Peyer's patch (tissue), 4 donors: ENCODE results near the gene HPSE. TPM values are rescaled to one million over a fixed set of nuclear protein-coding genes. Genes with fewer than 3 reads are reported as not detected.

ENCODE experiments used
- DNase-seq, 3 donors: peaks; one replicate each; pipeline ENCODE4 v3.0.0-alpha.2; 2017 to 2019
- H3K27ac ChIP-seq, 4 donors: fragments of 200-600 bp; sonication (generic); one replicate each; pipeline ENCODE4 v1.5.1; 2016 to 2019
- H3K27me3 ChIP-seq, 2 donors: fragments of 200-600 bp; sonication (generic); one replicate each; pipeline ENCODE4 v1.5.1; 2019
- H3K36me3 ChIP-seq, 3 donors: fragments of 200-600 bp; sonication (generic); one replicate each; pipeline ENCODE4 v1.5.1; 2016 to 2019
- H3K4me1 ChIP-seq, 4 donors: fragments of 200-600 bp; sonication (generic); one replicate each; pipeline ENCODE4 v1.5.1; 2016 to 2019
- H3K4me3 ChIP-seq, 4 donors: fragments of 200-600 bp; sonication (generic); 1 replicate in 3 of 4; 2 replicates in 1 of 4; pipeline ENCODE4 v1.5.1; 2016 to 2019; ENCODE audit warnings: mild to moderate bottlenecking in 1 of 4
- H3K9me3 ChIP-seq, 4 donors: fragments of 200-600 bp; sonication (generic); one replicate each; pipeline ENCODE4 v1.5.1; 2016 to 2019; ENCODE audit warnings: mild to moderate bottlenecking in 1 of 4
- CTCF ChIP-seq, 6 experiments: fragments of 450-650 bp in 4 of 6; fragments of 200-600 bp in 2 of 6; sonication (generic) in 1 of 6; IDR thresholded peaks; one replicate each; pipeline ENCODE4 v1.5.1; 2017 to 2019; ENCODE audit warnings: antibody characterized with exemption in 6 of 6, mild to moderate bottlenecking in 3 of 6, moderate library complexity in 1 of 6
- POLR2A ChIP-seq, 2 donors: fragments of 450-650 bp; IDR thresholded peaks; one replicate each; pipeline ENCODE4 v1.5.1; 2017; ENCODE audit warnings: antibody characterized with exemption in 2 of 2, mild to moderate bottlenecking in 2 of 2, moderate library complexity in 2 of 2
- total RNA-seq, 4 donors: library from RNA; depleted of rRNA; stranded (reverse); fragments of >200 nt; gene quantifications; one replicate each; pipeline ENCODE4 v1.1.0, GENCODE V29; 2016

The HPSE gene
- total RNA-seq, 4 donors from 2014 or later = 0.83 to 3.9 (median 2.3) TPM

GRCh38 chr4:83323136-83323535, 11.5 kb downstream of the HPSE start:
- H3K4me1 ChIP-seq = no peaks in the 10 kb centered on the region
- TF ChIP-seq POLR2A (IDR thresholded peaks at IDR 0.05) (no peak), CTCF (IDR thresholded peaks at IDR 0.05) (no peak)
- H3K4me3 ChIP-seq = no peak overlapping the region
- H3K27me3 ChIP-seq = no peaks in the 10 kb centered on the region
- no peak overlapping the region for H3K27ac ChIP-seq
- no peaks in the 10 kb centered on the region for H3K9me3 ChIP-seq
- peak in 1 of 3 donors; percentile 63 for DNase-seq
- H3K36me3 ChIP-seq = no peaks in the 10 kb centered on the region

GRCh38 chr4:83320548-83320947, 14.1 kb downstream of the HPSE start:
- peak in 1 of 3 donors; percentile 56 for DNase-seq
- Histone ChIP-seq H3K27ac (no peak overlapping the region), H3K9me3 (no peaks in the 10 kb centered on the region)

GRCh38 chr4:83318666-83319065, 16.0 kb downstream of the HPSE start:
- TF ChIP-seq POLR2A (IDR thresholded peaks at IDR 0.05) (no peak), CTCF (IDR thresholded peaks at IDR 0.05) (no peak)
- no peak overlapping the region for H3K4me3 ChIP-seq
- H3K9me3 ChIP-seq = no peaks in the 10 kb centered on the region
- no peak overlapping the region for H3K27ac ChIP-seq
- no peak for DNase-seq
- no peaks in the 10 kb centered on the region for H3K4me1 ChIP-seq
- no peaks in the 10 kb centered on the region for H3K27me3 ChIP-seq
- H3K36me3 ChIP-seq = peaks cover 0 to 10% (median 0%) of the 10 kb centered on the region in 3 donors

More at GRCh38 chr4:83320548-83320947, 14.1 kb downstream of the HPSE start:
- no peak overlapping the region for H3K4me3 ChIP-seq
- H3K36me3 ChIP-seq = peaks cover 0 to 10% (median 0%) of the 10 kb centered on the region in 3 donors
- no peaks in the 10 kb centered on the region for H3K4me1 ChIP-seq
- no peak for TF ChIP-seq POLR2A (IDR thresholded peaks at IDR 0.05)
- H3K27me3 ChIP-seq = no peaks in the 10 kb centered on the region

- no peak overlapping the region for H3K27ac ChIP-seq
- no peaks in the 10 kb centered on the region for H3K27me3 ChIP-seq
- TF ChIP-seq CTCF (IDR thresholded peaks at IDR 0.05) (no peak), POLR2A (IDR thresholded peaks at IDR 0.05) (no peak)
- H3K4me1 ChIP-seq = no peaks in the 10 kb centered on the region
- H3K9me3 ChIP-seq = no peaks in the 10 kb centered on the region
- H3K4me3 ChIP-seq = no peak overlapping the region
- peaks cover 0 to 10% (median 0%) of the 10 kb centered on the region in 3 donors for H3K36me3 ChIP-seq
- DNase-seq = no peak
Observed at GRCh38 chr4:83317671-83318070, 17.0 kb downstream of the HPSE start.

GRCh38 chr4:83316459-83317165, 18.0 kb downstream of the HPSE start:
- Histone ChIP-seq H3K4me1 (no peaks in the 10 kb centered on the region), H3K36me3 (peaks cover 0 to 10% (median 0%) of the 10 kb centered on the region in 3 donors), H3K4me3 (no peak overlapping the region), H3K27me3 (no peaks in the 10 kb centered on the region), H3K9me3 (no peaks in the 10 kb centered on the region), H3K27ac (no peak overlapping the region)
- TF ChIP-seq POLR2A (IDR thresholded peaks at IDR 0.05) (no peak), CTCF (IDR thresholded peaks at IDR 0.05) (no peak)
- DNase-seq = no peak

GRCh38 chr4:83315341-83315870, 19.2 kb downstream of the HPSE start:
- no peak overlapping the region for H3K27ac ChIP-seq

More at GRCh38 chr4:83315341-83315870, 19.2 kb downstream of the HPSE start:
- H3K4me3 ChIP-seq = no peak overlapping the region
- no peaks in the 10 kb centered on the region for H3K27me3 ChIP-seq
- peaks cover 0 to 10% (median 0%) of the 10 kb centered on the region in 3 donors for H3K36me3 ChIP-seq
- H3K4me1 ChIP-seq = no peaks in the 10 kb centered on the region
- TF ChIP-seq POLR2A (IDR thresholded peaks at IDR 0.05) = no peak
- TF ChIP-seq CTCF (IDR thresholded peaks at IDR 0.05) = no peak
- H3K9me3 ChIP-seq = no peaks in the 10 kb centered on the region
- DNase-seq = no peak
